Mesendoderm (in vitro differentiated cells): ENCODE data around the gene ESRP2.

Experiments
- DNase-seq: peaks from one replicate; pipeline ENCODE4 v3.0.0; 2013
- H2AK5ac ChIP-seq: 2 replicates; pipeline ENCODE4 v1.6.1; 2013; ENCODE audit warnings: low read length, inconsistent platforms
- H2BK120ac ChIP-seq: 2 replicates; pipeline ENCODE4 v1.6.1; 2013; ENCODE audit warnings: low read depth, mild to moderate bottlenecking, low read length, moderate library complexity, mixed read lengths
- H2BK15ac ChIP-seq: replicated peaks from 2 replicates; pipeline ENCODE4 v1.6.1; 2013; ENCODE audit warnings: low read depth, mild to moderate bottlenecking, moderate library complexity
- H2BK5ac ChIP-seq: 2 replicates; pipeline ENCODE4 v1.6.1; 2013; ENCODE audit warnings: low read length, inconsistent platforms
- H3K18ac ChIP-seq: 2 replicates; pipeline ENCODE4 v1.6.1; 2013; ENCODE audit warnings: mild to moderate bottlenecking, low read length, mixed read lengths
- H3K23ac ChIP-seq: one replicate; pipeline ENCODE4 v1.6.1; 2013; ENCODE audit warnings: low read length
- H3K27ac ChIP-seq: 2 replicates; pipeline ENCODE4 v1.5.1; 2013; ENCODE audit warnings: low read depth, mild to moderate bottlenecking, inconsistent platforms, low read length, moderate library complexity
- H3K27me3 ChIP-seq: 2 replicates; pipeline ENCODE4 v1.6.1; 2013; ENCODE audit warnings: low read length, control low read depth, mild to moderate bottlenecking, inconsistent platforms; ENCODE audit not compliant: insufficient read depth, poor library complexity
- H3K36me3 ChIP-seq: 2 replicates; pipeline ENCODE4 v1.6.1; 2013; ENCODE audit warnings: low read length, inconsistent platforms; ENCODE audit not compliant: control insufficient read depth, insufficient read depth
- H3K4ac ChIP-seq: one replicate; pipeline ENCODE4 v1.6.1; 2013; ENCODE audit warnings: low read depth, mild to moderate bottlenecking, low read length, moderate library complexity
- H3K4me1 ChIP-seq: 2 replicates; pipeline ENCODE4 v1.6.1; 2013; ENCODE audit warnings: low read depth, low read length, inconsistent platforms; ENCODE audit not compliant: control insufficient read depth
- H3K4me2 ChIP-seq: 2 replicates; pipeline ENCODE4 v1.6.1; 2013; ENCODE audit warnings: low read length
- H3K4me3 ChIP-seq: 2 replicates; pipeline ENCODE4 v1.5.1; 2013; ENCODE audit warnings: mild to moderate bottlenecking, low read length
- H3K56ac ChIP-seq: one replicate; pipeline ENCODE4 v1.6.1; 2013; ENCODE audit warnings: low read length
- H3K79me1 ChIP-seq: 2 replicates; pipeline ENCODE4 v1.6.1; 2013; ENCODE audit warnings: low read length, inconsistent platforms
- H3K79me2 ChIP-seq: 2 replicates; pipeline ENCODE4 v1.6.1; 2013; ENCODE audit warnings: mild to moderate bottlenecking, low read length; ENCODE audit not compliant: control insufficient read depth, insufficient read depth
- H3K9ac ChIP-seq: 2 replicates; pipeline ENCODE4 v1.6.1; 2013; ENCODE audit warnings: low read length, inconsistent platforms
- H4K5ac ChIP-seq: one replicate; pipeline ENCODE4 v1.6.1; 2013; ENCODE audit warnings: low read length
- H4K8ac ChIP-seq: one replicate; pipeline ENCODE4 v1.6.1; 2013; ENCODE audit warnings: low read depth, mild to moderate bottlenecking, control low read depth, low read length, moderate library complexity
- WGBS: extraction: QIAGEN DNeasy Blood & Tissue Kit; methylation state at CpG from one replicate; pipeline ENCODE4 v1.1.7; 2013; ENCODE audit warnings: low lambda C conversion rate, missing lambda C conversion rate; ENCODE audit not compliant: insufficient coverage; ENCODE audit errors: extremely low coverage; 5-methylcytosine and 5-hydroxymethylcytosine counted together

ESRP2 gene

GRCh38 chr16:68235108-68235886, 630 bp downstream of the ESRP2 start:
- DNase-seq: peak; percentile 76
- H3K4me3 ChIP-seq: peak overlapping the region; percentile 59

DNA sequence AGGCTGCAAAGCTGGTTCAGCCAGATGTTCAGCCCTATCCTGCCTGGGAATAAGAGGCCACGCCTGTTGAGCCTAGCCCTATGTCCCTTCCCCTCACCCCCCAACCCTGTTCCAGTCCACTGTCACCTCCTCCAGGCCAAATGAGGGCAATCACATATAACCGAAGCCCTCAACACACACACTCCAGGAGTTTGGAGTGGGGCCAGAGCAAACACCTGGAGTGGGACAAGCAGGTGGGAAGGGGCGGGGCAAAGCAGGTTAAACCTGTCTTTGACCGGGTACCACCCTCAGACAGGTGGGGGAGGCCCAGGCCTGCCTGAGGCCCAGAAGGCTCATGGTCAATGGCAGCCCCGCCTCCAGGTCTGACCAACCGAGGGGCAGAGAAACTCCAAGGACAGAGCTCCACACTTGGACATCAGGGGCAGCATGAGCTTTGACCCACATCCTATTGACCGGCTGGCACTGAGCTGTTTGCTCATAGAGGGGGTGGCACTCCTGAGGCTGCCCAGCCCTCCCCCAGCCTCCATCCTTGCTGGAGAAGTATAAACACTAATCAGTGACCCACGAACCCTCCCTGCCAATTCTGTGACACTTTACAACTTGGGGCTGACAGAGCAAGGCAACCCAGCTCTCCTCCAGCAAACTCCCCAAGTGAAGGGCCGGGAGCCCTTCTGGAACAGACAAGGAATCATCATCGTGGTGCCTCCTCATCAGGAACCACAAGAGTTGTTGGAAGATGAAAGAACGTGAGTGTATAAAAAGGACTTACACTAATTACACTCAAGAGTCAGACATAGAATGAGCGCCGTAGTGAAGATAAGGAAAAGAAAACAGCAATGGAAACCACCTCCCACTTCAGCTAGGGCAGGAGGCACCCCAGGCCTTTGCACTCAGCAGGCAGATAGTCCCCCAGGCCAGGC, 1.5 kb downstream of the ESRP2 start:
- H3K79me2 ChIP-seq: peaks cover 4% of the 10 kb centered on the region
- H3K18ac ChIP-seq: no peak overlapping the region
- H3K56ac ChIP-seq: peak overlapping the region; percentile 11
- H3K4me3 ChIP-seq: no peak overlapping the region
- H2AK5ac ChIP-seq: no peak overlapping the region
- H2BK5ac ChIP-seq: no peak overlapping the region
- peaks cover 4% of the 10 kb centered on the region for H3K4me1 ChIP-seq
- peak overlapping the region; percentile 91 for H3K9ac ChIP-seq
- WGBS: no CpG with 5 or more reads among the region's 13 CpGs
- no peak overlapping the region for H2BK120ac ChIP-seq
- H3K36me3 ChIP-seq: no peaks in the 10 kb centered on the region
- no peaks in the 10 kb centered on the region for H3K27me3 ChIP-seq
- no peak overlapping the region for H3K4ac ChIP-seq
- peak overlapping the region; percentile 65 for H3K4me2 ChIP-seq
- no peak overlapping the region for H3K23ac ChIP-seq
- H2BK15ac ChIP-seq: no peak overlapping the region
- no peak overlapping the region for H4K5ac ChIP-seq
- no peak overlapping the region for H3K27ac ChIP-seq
- peak; percentile 45 for DNase-seq
- H3K79me1 ChIP-seq: peaks cover 2% of the 10 kb centered on the region
- H4K8ac ChIP-seq: no peak overlapping the region

More at GRCh38 chr16:68235108-68235886, 630 bp downstream of the ESRP2 start:
- Histone ChIP-seq H3K4me1 (peaks cover 4% of the 10 kb centered on the region), H3K4me2 (peak overlapping the region; percentile 65), H3K23ac (peak overlapping the region; percentile 57), H3K36me3 (no peaks in the 10 kb centered on the region), H2BK15ac (no peak overlapping the region), H2AK5ac (no peak overlapping the region), H2BK5ac (no peak overlapping the region), H3K18ac (peak overlapping the region; percentile 15), H4K5ac (no peak overlapping the region), H3K27ac (peak overlapping the region; percentile 63), H4K8ac (no peak overlapping the region), H3K79me2 (peaks cover 4% of the 10 kb centered on the region), H3K79me1 (peaks cover 2% of the 10 kb centered on the region), H3K4ac (peak overlapping the region; percentile 46), H3K56ac (peak overlapping the region; percentile 97), H3K27me3 (no peaks in the 10 kb centered on the region), H2BK120ac (no peak overlapping the region), H3K9ac (peak overlapping the region; percentile 91)
- no CpG with 5 or more reads among the region's 73 CpGs for WGBS

DNA sequence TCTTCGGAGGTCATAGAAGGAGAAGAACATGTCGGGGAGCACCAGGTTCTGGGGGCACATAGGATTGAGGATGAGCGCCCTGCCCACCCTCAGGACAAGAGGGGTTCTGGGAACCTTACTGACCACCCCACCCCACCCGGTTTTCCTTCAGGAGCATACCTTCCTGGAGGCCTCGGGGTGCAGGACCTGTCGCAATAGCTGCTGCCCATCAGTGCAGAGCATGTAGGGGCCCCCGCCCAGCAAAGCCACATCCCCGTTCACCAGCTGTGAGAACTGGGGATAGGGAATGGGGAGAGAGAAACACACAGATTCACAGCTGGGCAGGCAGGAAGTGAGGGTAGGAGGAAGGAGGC, 2.1 kb downstream of the ESRP2 start:
- Histone ChIP-seq H3K4me2 (no peak overlapping the region), H3K4me3 (no peak overlapping the region), H3K9ac (no peak overlapping the region), H3K36me3 (no peaks in the 10 kb centered on the region), H3K23ac (no peak overlapping the region), H3K18ac (no peak overlapping the region), H3K27me3 (no peaks in the 10 kb centered on the region), H3K79me2 (peaks cover 4% of the 10 kb centered on the region), H2AK5ac (no peak overlapping the region), H3K4ac (no peak overlapping the region), H3K56ac (peak overlapping the region; percentile 18), H3K4me1 (peaks cover 4% of the 10 kb centered on the region), H2BK5ac (no peak overlapping the region), H3K79me1 (peaks cover 2% of the 10 kb centered on the region), H4K5ac (no peak overlapping the region), H2BK120ac (no peak overlapping the region), H3K27ac (no peak overlapping the region), H4K8ac (no peak overlapping the region), H2BK15ac (no peak overlapping the region)
- no CpG with 5 or more reads among the region's 8 CpGs for WGBS
- DNase-seq: no peak

DNA sequence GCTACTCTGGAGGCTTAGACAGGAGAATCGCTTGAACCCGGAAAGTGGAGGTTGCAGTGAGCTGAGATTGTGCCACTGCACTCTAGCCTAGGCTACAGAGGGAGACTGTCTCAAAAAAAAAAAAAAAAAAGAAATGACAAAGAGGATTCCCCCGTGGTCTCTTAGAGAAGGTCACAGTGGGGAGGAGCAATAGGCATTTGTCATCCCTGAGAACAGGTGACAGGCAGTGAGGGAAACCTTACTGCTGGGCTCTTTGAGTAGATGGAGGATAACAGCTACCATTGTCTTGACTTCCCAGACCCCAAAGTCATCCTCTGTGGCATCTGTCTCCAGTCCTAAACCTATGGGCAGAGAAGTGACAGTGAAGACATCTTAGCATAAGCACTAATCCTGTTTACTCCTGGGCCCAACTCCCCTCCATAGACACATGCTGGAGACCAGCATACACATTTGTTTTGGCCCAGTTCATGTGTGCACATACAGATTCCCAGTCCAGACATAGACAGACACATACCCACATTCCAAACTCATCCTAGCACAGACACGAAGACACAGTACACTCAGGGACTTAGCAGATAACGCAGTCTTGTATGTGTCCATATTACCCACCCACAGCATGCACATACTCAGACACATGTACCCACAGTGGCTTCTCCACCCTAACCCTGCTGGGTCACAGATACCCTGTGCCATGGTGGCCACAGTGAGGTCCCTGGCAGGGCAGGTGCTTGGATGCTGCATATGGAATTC, 2.7 kb downstream of the ESRP2 start:
- no peak overlapping the region for H3K4me3 ChIP-seq

DNA sequence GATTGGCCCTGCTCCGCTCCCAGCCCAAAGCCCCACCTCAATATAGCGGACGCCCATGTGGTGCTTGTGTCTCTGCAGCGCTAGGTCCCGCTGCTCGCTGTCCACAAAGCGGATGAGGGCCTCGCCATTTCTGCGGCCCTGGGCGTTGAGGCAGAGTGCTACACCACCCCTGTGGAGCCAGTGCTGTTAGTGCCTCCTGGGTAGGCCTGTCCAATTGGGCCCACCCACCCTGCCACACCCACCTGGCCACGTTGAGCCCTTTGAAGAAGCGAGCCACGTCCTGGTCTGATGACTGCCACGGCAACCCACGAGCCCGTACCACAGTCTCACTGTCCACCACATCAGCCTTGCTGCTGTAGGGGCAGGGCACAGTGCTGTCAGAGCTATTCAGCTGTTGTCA, 3.6 kb downstream of the ESRP2 start:
- no CpG with 5 or more reads among the region's 16 CpGs for WGBS
- Histone ChIP-seq H3K79me1 (peaks cover 2% of the 10 kb centered on the region), H3K56ac (no peak overlapping the region), H3K23ac (no peak overlapping the region), H2BK5ac (no peak overlapping the region), H2AK5ac (no peak overlapping the region), H2BK15ac (no peak overlapping the region), H3K27me3 (no peaks in the 10 kb centered on the region), H4K5ac (no peak overlapping the region), H3K27ac (no peak overlapping the region), H3K9ac (no peak overlapping the region), H3K4me1 (peaks cover 4% of the 10 kb centered on the region), H2BK120ac (no peak overlapping the region), H3K4me3 (no peak overlapping the region), H3K36me3 (no peaks in the 10 kb centered on the region), H3K79me2 (peaks cover 4% of the 10 kb centered on the region), H3K18ac (no peak overlapping the region), H4K8ac (no peak overlapping the region), H3K4ac (no peak overlapping the region), H3K4me2 (no peak overlapping the region)
- no peak for DNase-seq

More for the DNA sequence above, 2.7 kb downstream of the ESRP2 start:
- H4K8ac ChIP-seq: no peak overlapping the region
- no CpG with 5 or more reads among the region's 5 CpGs for WGBS
- no peaks in the 10 kb centered on the region for H3K36me3 ChIP-seq
- H2AK5ac ChIP-seq: no peak overlapping the region
- H3K4ac ChIP-seq: no peak overlapping the region
- no peak overlapping the region for H3K4me2 ChIP-seq
- no peak overlapping the region for H2BK15ac ChIP-seq
- H3K79me2 ChIP-seq: peaks cover 4% of the 10 kb centered on the region
- no peak overlapping the region for H3K18ac ChIP-seq
- H3K23ac ChIP-seq: no peak overlapping the region
- DNase-seq: no peak
- peak overlapping the region; percentile 18 for H3K56ac ChIP-seq
- H3K27ac ChIP-seq: no peak overlapping the region
- H3K79me1 ChIP-seq: peaks cover 2% of the 10 kb centered on the region
- H3K27me3 ChIP-seq: no peaks in the 10 kb centered on the region
- peaks cover 4% of the 10 kb centered on the region for H3K4me1 ChIP-seq
- H2BK5ac ChIP-seq: no peak overlapping the region
- no peak overlapping the region for H4K5ac ChIP-seq
- H2BK120ac ChIP-seq: no peak overlapping the region
- no peak overlapping the region for H3K9ac ChIP-seq
